H1 (cell line): ENCODE results near the gene LIN28B. TPM values are rescaled to one million over a fixed set of nuclear protein-coding genes. Genes with fewer than 3 reads are reported as not detected.

Experiments used
- CTCF ChIA-PET: fragments of 300-600 bp; sonication (Branson Sonifier 250); formaldehyde crosslinking; loops from one replicate; lab custom pipeline; 2021; ENCODE audit not compliant: partially characterized antibody; lab: Charles Lee
- POLR2A ChIA-PET: fragments of 300-600 bp; sonication (Branson Sonifier 250); formaldehyde crosslinking; loops from one replicate; lab custom pipeline; 2021; ENCODE audit warnings: inconsistent platforms; ENCODE audit not compliant: partially characterized antibody; lab: Charles Lee
- DNase-seq, 2 experiments: peaks; one replicate each; pipeline versions ENCODE4 v3.0.0 to v3.0.0-alpha.2; 2010 to 2022; ENCODE audit warnings: low spot score in 2 of 2, low read depth in 1 of 2, mixed read lengths in 1 of 2
- FAIRE-seq: peaks from 2 replicates; lab custom pipeline; 2011; peaks lifted over from hg19 to GRCh38; lab: Jason Lieb, UNC
- H2AFZ ChIP-seq: 2 replicates; pipeline ENCODE4 v1.8.1; 2012; ENCODE audit warnings: low read length, inconsistent platforms
- H2AK5ac ChIP-seq: 2 replicates; pipeline ENCODE4 v1.6.1; 2013; ENCODE audit warnings: low read depth, low read length
- H2BK120ac ChIP-seq: replicated peaks from 2 replicates; pipeline ENCODE3; 2013; ENCODE audit warnings: low read depth, low read length, inconsistent platforms
- H2BK12ac ChIP-seq: 2 replicates; pipeline ENCODE4 v1.6.1; 2013; ENCODE audit warnings: low read depth, low read length
- H2BK15ac ChIP-seq: 2 replicates; pipeline ENCODE4 v1.6.1; 2013; ENCODE audit warnings: low read length
- H2BK20ac ChIP-seq: 2 replicates; pipeline ENCODE4 v1.6.1; 2013; ENCODE audit warnings: low read length
- H2BK5ac ChIP-seq: 2 replicates; pipeline ENCODE4 v1.6.1; 2013; ENCODE audit warnings: low read depth, low read length
- H3K14ac ChIP-seq: 2 replicates; pipeline ENCODE4 v1.6.1; 2013; ENCODE audit warnings: inconsistent platforms; ENCODE audit not compliant: insufficient read length
- H3K18ac ChIP-seq: 2 replicates; pipeline ENCODE4 v1.6.1; 2013; ENCODE audit warnings: low read length; ENCODE audit errors: extremely low read depth
- H3K23ac ChIP-seq: 2 replicates; pipeline ENCODE4 v1.6.1; 2013; ENCODE audit warnings: inconsistent platforms; ENCODE audit not compliant: insufficient read length
- H3K23me2 ChIP-seq: 2 replicates; pipeline ENCODE4 v1.6.1; 2013; ENCODE audit warnings: low read depth, low read length
- H3K27ac ChIP-seq: 2 replicates; pipeline ENCODE4 v1.6.1; 2011; ENCODE audit warnings: low read depth, low read length, inconsistent platforms
- H3K27me3 ChIP-seq, 4 experiments: replicated peaks in 1 of 4; 1 replicate in 1 of 4; 2 replicates in 3 of 4; pipeline versions ENCODE4 v1.6.1 to v1.8.1; 2011 to 2013; ENCODE audit warnings: low read length in 3 of 4, mild to moderate bottlenecking in 3 of 4, inconsistent platforms in 2 of 4, mixed read lengths in 2 of 4, moderate library complexity in 1 of 4; ENCODE audit not compliant: control insufficient read depth in 3 of 4, insufficient read depth in 3 of 4; ENCODE audit errors: extremely low read depth in 1 of 4
- H3K36me3 ChIP-seq, 4 experiments: 2 replicates each; pipeline versions ENCODE4 v1.6.1 to v1.8.1; 2011 to 2013; ENCODE audit warnings: mild to moderate bottlenecking in 4 of 4, low read length in 3 of 4, moderate library complexity in 2 of 4, control low read depth in 1 of 4, inconsistent platforms in 1 of 4; ENCODE audit not compliant: insufficient read depth in 4 of 4, control insufficient read depth in 2 of 4
- H3K4ac ChIP-seq: replicated peaks from 2 replicates; pipeline ENCODE3; 2013; ENCODE audit warnings: low read length, low read depth, mixed read lengths, inconsistent platforms; ENCODE audit not compliant: insufficient read length
- H3K4me1 ChIP-seq, 4 experiments: replicated peaks in 1 of 4; 1 replicate in 1 of 4; 2 replicates in 3 of 4; pipeline versions ENCODE4 v1.6.1 to v1.8.1; 2011 to 2013; ENCODE audit warnings: low read length in 3 of 4, inconsistent platforms in 2 of 4, mixed read lengths in 1 of 4; ENCODE audit not compliant: insufficient read depth in 4 of 4, control insufficient read depth in 3 of 4
- H3K4me2 ChIP-seq, 2 experiments: 2 replicates each; pipeline versions ENCODE4 v1.6.1 to v1.8.1; 2011 to 2013; ENCODE audit warnings: low read depth in 2 of 2, low read length in 2 of 2, control low read depth in 1 of 2, inconsistent platforms in 1 of 2, mild to moderate bottlenecking in 1 of 2; ENCODE audit not compliant: insufficient read depth in 1 of 2
- H3K4me3 ChIP-seq, 4 experiments: fragments of 200-600, 300-600 bp in 1 of 4; sonication (generic), shearing (Covaris generic), sonication (Bioruptor Twin) in 1 of 4; 2 replicates each; pipeline versions ENCODE4 v1.5.1 to v1.8.1; 2011 to 2016; ENCODE audit warnings: low read length in 4 of 4, low read depth in 3 of 4, control low read depth in 2 of 4, inconsistent platforms in 2 of 4, mild to moderate bottlenecking in 2 of 4, mixed read lengths in 1 of 4, moderate library complexity in 1 of 4; ENCODE audit not compliant: insufficient read depth in 2 of 4; ENCODE audit errors: extremely low read depth in 1 of 4
- H3K56ac ChIP-seq: replicated peaks from 2 replicates; pipeline ENCODE3; 2013; ENCODE audit warnings: low read depth, mild to moderate bottlenecking, mixed read lengths, low read length, inconsistent platforms; ENCODE audit not compliant: insufficient read length
- H3K79me1 ChIP-seq: 2 replicates; pipeline ENCODE4 v1.6.1; 2013; ENCODE audit warnings: low read depth, low read length, control low read depth
- H3K79me2 ChIP-seq, 2 experiments: 2 replicates each; pipeline versions ENCODE4 v1.6.1 to v1.8.1; 2012 to 2013; ENCODE audit warnings: low read length in 2 of 2, mild to moderate bottlenecking in 2 of 2, inconsistent platforms in 1 of 2; ENCODE audit not compliant: insufficient read depth in 2 of 2, control insufficient read depth in 1 of 2
- H3K9ac ChIP-seq, 4 experiments: replicated peaks in 1 of 4; 1 replicate in 1 of 4; 2 replicates in 3 of 4; pipeline versions ENCODE4 v1.6.1 to v1.8.1; 2011 to 2013; ENCODE audit warnings: low read depth in 3 of 4, low read length in 3 of 4, control low read depth in 2 of 4, mild to moderate bottlenecking in 2 of 4, moderate library complexity in 2 of 4, inconsistent platforms in 1 of 4; ENCODE audit errors: extremely low read depth in 1 of 4
- H3K9me3 ChIP-seq, 2 experiments: 2 replicates each; pipeline versions ENCODE4 v1.6.1 to v1.8.1; 2012 to 2013; ENCODE audit warnings: mild to moderate bottlenecking in 2 of 2, moderate library complexity in 2 of 2, control low read depth in 1 of 2, inconsistent platforms in 1 of 2, low read depth in 1 of 2, low read length in 1 of 2, mixed read lengths in 1 of 2; ENCODE audit not compliant: insufficient read depth in 2 of 2
- H4K20me1 ChIP-seq, 2 experiments: replicated peaks in 1 of 2; 2 replicates each; pipeline versions ENCODE3 to v1.8.1; 2011 to 2013; ENCODE audit warnings: inconsistent platforms in 2 of 2, low read length in 2 of 2, mild to moderate bottlenecking in 1 of 2; ENCODE audit not compliant: insufficient read depth in 2 of 2, control insufficient read depth in 1 of 2
- H4K5ac ChIP-seq: 2 replicates; pipeline ENCODE4 v1.6.1; 2013; ENCODE audit warnings: low read length, low read depth, mixed read lengths, inconsistent platforms; ENCODE audit not compliant: insufficient read length
- H4K8ac ChIP-seq: 2 replicates; pipeline ENCODE4 v1.8.0; 2013; ENCODE audit warnings: mild to moderate bottlenecking, moderate library complexity, low read length, inconsistent platforms; ENCODE audit not compliant: insufficient read depth; ENCODE audit errors: extremely low read depth
- H4K91ac ChIP-seq: replicated peaks from 2 replicates; pipeline ENCODE3; 2013; ENCODE audit warnings: low read length, mixed read lengths, inconsistent platforms; ENCODE audit not compliant: insufficient read length
- CTBP2 ChIP-seq: IDR thresholded peaks from 2 replicates; pipeline ENCODE4 v1.7.0; 2011; ENCODE audit warnings: borderline replicate concordance, mild to moderate bottlenecking, moderate library complexity, mixed read lengths, low read length; ENCODE audit not compliant: insufficient read depth, insufficient read length
- FOSL1 ChIP-seq: IDR thresholded peaks from 2 replicates; pipeline ENCODE4 v1.6.1; 2011; ENCODE audit warnings: mild to moderate bottlenecking, low read depth, low read length, moderate library complexity; ENCODE audit not compliant: insufficient read depth
- RBBP5 ChIP-seq: IDR thresholded peaks from 2 replicates; pipeline ENCODE4 v1.7.1; 2012; ENCODE audit warnings: low read depth, mild to moderate bottlenecking, inconsistent platforms, low read length, moderate library complexity, borderline replicate concordance
- WGBS, 2 experiments: shearing (Covaris generic) in 1 of 2; methylation state at CpG; one replicate each; pipeline versions ENCODE4 v1.1.6 to v1.1.7; 2013 to 2015; ENCODE audit warnings: low lambda C conversion rate in 2 of 2, mixed read lengths in 2 of 2, inconsistent platforms in 1 of 2, low coverage in 1 of 2, missing lambda C conversion rate in 1 of 2; ENCODE audit not compliant: insufficient replicate concordance in 2 of 2, insufficient coverage in 1 of 2, insufficient read length in 1 of 2; ENCODE audit errors: extremely low coverage in 1 of 2, missing lambda C conversion rate in 1 of 2; 5-methylcytosine and 5-hydroxymethylcytosine counted together
- polyA plus RNA-seq, 7 experiments: library from polyadenylated mRNA; depleted of rRNA in 3 of 7; stranded (reverse) in 5 of 7; unstranded in 2 of 7; fragments of >200 nt in 5 of 7; fragments of 200-250 nt in 2 of 7; gene quantifications; 1 replicate in 5 of 7; 2 replicates in 1 of 7; 4 replicates in 1 of 7; pipeline versions ENCODE4 v1.2.1 to v1.2.3, GENCODE V29; 2011 to 2013; ENCODE audit warnings: missing spikeins in 2 of 7, mixed read lengths in 2 of 7
- total RNA-seq: library from RNA; stranded (reverse); fragmentation: NEBNext Ultra II Directional; extraction: Animal tissue kit (Norgen Biotek cat#: 25700); gene quantifications from 2 replicates; pipeline ENCODE4 v1.2.1, GENCODE V29; 2021

The LIN28B gene
- total and polyA plus RNA-seq, 2 of the 8 experiments (the other 6 are each of a cell fraction or from before 2014, with no cell fraction given), result 27.4 to 94.7 TPM

GRCh38 chr6:105029581-105029980 lies 72.7 kb downstream of the LIN28B start:
- no peaks in the 10 kb centered on the region for H3K79me1 ChIP-seq
- no peak overlapping the region for H3K14ac ChIP-seq
- no peak overlapping the region for H3K9ac ChIP-seq
- peaks cover 0 to 17% (median 0%) of the 10 kb centered on the region in 4 experiments; a peak in 1 of 7 replicates for H3K4me1 ChIP-seq
- TF ChIP-seq RBBP5 (no peak), FOSL1 (no peak), CTBP2 (no peak)
- H3K4me2 ChIP-seq, result no peak overlapping the region
- peaks cover 0 to 34% (median under 1%) of the 10 kb centered on the region in 4 experiments; a peak in 5 of 8 replicates for H3K36me3 ChIP-seq
- H2BK20ac ChIP-seq, result no peak overlapping the region
- no peak overlapping the region for H3K18ac ChIP-seq
- no peak overlapping the region for H3K27ac ChIP-seq
- H2AFZ ChIP-seq, result no peak overlapping the region
- no peak overlapping the region for H4K5ac ChIP-seq
- FAIRE-seq (no peak), DNase-seq (no peak)
- H2BK15ac ChIP-seq, result no peak overlapping the region
- H3K23me2 ChIP-seq, result no peaks in the 10 kb centered on the region
- H2AK5ac ChIP-seq, result no peak overlapping the region
- WGBS, 2 experiments, result 84 to 100% methylated on average over 1 to 2 of the region's 2 CpGs
- no peaks in the 10 kb centered on the region for H3K9me3 ChIP-seq
- H3K4me3 ChIP-seq, result no peak overlapping the region
- H3K23ac ChIP-seq, result no peak overlapping the region
- peaks cover 0 to 62% of the 10 kb centered on the region in 2 experiments; a peak in 2 of 4 replicates for H3K79me2 ChIP-seq
- no peak overlapping the region for H4K8ac ChIP-seq
- H3K56ac ChIP-seq, result no peak overlapping the region
- no peak overlapping the region for H2BK12ac ChIP-seq
- H3K27me3 ChIP-seq, result no peaks in the 10 kb centered on the region
- no peak overlapping the region for H2BK120ac ChIP-seq
- H4K20me1 ChIP-seq, result no peaks in the 10 kb centered on the region
- no peak overlapping the region for H3K4ac ChIP-seq
- no peak overlapping the region for H2BK5ac ChIP-seq
- CTCF ChIA-PET, result interaction anchor here (0.6 to 1.8 kb wide), 4 partner anchors 13 to 391 kb away, joined by 3 to 5 read pairs (median 4); no protein-coding TSS in a partner anchor
- H4K91ac ChIP-seq, result no peak overlapping the region
- POLR2A ChIA-PET, result interaction anchor here (2.4 kb wide), 1 partner anchor 72 kb away, joined by 9 read pairs; the partner anchor contains the start of gene LIN28B
